ENCODE results near the gene WDR7.

DNA sequence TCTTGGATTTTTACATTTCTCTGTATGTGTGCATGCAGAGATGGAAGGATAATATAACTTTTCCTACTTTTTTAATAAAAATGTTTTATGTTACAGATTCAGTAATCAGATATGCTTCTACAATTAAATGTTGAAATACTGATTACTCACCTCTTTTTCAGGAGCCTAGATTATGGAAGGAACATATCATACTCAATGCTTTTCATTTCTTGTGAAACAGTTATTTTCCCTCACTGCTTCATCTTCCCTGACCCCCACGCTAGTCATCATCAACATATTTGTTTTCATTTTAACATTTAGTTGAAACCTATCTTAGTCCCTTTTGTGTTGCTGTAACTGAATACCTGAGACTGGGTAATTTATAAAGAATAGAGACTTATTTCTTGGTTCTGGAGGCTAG lies 190.7 kb downstream of the WDR7 start:
- TF ChIP-seq, protein P1, sequence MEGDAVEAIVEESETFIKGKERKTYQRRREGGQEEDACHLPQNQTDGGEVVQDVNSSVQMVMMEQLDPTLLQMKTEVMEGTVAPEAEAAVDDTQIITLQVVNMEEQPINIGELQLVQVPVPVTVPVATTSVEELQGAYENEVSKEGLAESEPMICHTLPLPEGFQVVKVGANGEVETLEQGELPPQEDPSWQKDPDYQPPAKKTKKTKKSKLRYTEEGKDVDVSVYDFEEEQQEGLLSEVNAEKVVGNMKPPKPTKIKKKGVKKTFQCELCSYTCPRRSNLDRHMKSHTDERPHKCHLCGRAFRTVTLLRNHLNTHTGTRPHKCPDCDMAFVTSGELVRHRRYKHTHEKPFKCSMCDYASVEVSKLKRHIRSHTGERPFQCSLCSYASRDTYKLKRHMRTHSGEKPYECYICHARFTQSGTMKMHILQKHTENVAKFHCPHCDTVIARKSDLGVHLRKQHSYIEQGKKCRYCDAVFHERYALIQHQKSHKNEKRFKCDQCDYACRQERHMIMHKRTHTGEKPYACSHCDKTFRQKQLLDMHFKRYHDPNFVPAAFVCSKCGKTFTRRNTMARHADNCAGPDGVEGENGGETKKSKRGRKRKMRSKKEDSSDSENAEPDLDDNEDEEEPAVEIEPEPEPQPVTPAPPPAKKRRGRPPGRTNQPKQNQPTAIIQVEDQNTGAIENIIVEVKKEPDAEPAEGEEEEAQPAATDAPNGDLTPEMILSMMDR (IDR thresholded peaks at IDR 0.05; ENCODE audit: low read depth, low read length) = no peak
- no peak for TF ChIP-seq EZH2phosphoT487 (IDR thresholded peaks at IDR 0.05; ENCODE audit: low read depth)

Data from OCI-LY3 (cell line).